Skin of body (tissue), 2 donors: ENCODE results near the gene TPT1. TPM values are rescaled to one million over a fixed set of nuclear protein-coding genes. Genes with fewer than 3 reads are reported as not detected.
A peak's percentile ranks its signal among the peaks of the same experiment; 100 is the strongest.
"Not testable (repeated sequence)": the region's sequence is repeated elsewhere in the genome, so short reads cannot be mapped to it uniquely, and the experiment has no call there.

Experiments
- DNase-seq: peaks from one replicate; lab custom pipeline; 2025; lab: John Stamatoyannopoulos, UW
- total RNA-seq: library from RNA; depleted of rRNA; stranded (reverse); fragments of >200 nt; gene quantifications from one replicate; pipeline ENCODE4 v1.2.3, GENCODE V29; 2014

TPT1 gene
- 3,284 TPM for total RNA-seq

DNA sequence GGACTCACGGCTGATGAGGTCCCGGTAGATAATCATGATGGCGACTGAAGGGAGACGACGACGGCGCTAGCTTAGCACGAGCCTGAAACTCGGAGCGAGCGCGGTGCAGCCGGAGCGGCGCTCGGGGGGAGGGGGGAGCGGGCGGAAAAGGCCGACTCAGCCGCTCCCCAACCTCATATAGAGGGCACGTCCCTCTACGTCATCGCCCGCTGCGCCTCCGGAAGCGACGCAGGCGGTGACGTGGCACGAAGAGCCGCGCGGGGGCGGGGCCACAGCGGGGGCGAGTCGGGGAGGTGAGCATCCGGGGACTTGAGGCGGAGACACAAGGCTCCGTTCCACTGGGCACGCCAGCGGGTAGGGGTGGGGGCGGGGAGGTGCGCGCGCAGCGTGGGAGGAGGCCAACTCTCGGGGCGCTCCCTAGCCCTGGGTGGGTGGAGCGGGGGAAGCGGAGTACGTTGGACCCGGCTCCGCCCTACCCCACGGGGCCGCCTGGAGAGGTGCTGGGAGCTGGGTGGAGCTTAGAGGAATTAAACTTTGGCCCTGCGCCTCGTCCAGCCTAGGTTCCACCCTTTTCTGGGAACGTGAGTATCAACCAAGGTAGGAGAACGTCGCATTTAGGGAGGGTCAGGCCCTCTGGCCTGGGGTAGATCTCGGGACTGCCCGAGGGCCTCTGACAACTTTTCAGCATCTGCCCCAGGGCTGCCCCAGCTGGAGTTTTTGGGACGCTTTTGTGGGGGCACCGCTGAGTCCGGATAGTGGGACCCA lies at the start of gene TPT1:
TPT1 (minus strand) TSS at position 150 of the 765 bp plus-strand sequence; CDS start at position 36, 114 bp downstream.
- peak; percentile 99 for DNase-seq

GRCh38 chr13:45390348-45390747 lies 49.4 kb upstream of the TPT1 start:
- not testable (repeated sequence) for DNase-seq

DNA sequence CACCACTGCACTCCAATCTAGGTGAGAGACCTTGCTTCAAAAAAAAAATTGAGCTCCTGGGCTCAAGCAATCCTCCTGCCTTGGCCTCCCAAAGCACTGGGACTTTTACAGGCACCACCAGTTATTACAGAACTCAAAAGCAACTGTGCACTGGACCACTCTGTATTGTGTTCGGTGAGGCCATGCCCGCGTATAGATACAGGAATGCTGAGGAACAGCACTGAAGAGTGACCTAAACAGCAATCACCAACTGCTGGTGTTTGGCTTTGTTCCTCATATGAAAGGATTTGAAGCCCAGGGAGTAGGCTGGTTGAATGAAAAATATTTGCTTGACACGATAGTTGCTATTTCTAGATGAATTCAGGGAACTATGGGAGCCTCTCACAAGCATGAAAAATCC lies 47.7 kb upstream of the TPT1 start:
- no peak for DNase-seq

GRCh38 chr13:45386892-45387575 lies 46.1 kb upstream of the TPT1 start:
- not testable (repeated sequence) for DNase-seq

DNA sequence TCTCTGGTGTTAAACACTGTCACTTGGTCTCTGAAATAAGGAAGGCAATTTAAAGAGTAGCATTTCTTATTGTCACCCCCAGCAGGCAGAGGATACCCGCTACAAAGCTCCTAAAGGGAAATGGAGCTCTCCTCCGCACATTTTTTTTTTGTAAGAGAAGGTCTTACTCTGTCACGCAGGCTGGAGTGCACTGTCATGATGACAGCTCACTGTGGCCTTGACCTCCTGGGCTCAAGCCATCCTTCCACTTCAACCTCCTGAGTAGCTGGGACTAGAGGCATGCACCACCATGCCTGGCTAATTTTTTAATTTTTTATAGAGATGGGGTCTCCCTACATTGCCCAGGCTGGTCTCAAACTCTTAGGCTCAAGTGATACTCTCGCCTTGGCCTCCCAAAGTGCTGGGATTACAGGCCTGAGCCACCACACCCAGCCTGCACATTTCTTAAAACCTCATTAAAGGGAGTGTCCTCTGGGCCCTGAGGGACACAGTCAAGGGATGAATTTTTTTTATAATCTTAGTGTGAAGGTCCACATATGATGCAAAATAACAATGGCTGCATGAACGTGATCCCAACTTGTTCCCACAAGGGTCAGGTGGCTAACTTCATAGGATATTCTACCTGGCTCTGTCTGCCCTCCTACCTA lies 45.0 kb upstream of the TPT1 start:
- no peak for DNase-seq

DNA sequence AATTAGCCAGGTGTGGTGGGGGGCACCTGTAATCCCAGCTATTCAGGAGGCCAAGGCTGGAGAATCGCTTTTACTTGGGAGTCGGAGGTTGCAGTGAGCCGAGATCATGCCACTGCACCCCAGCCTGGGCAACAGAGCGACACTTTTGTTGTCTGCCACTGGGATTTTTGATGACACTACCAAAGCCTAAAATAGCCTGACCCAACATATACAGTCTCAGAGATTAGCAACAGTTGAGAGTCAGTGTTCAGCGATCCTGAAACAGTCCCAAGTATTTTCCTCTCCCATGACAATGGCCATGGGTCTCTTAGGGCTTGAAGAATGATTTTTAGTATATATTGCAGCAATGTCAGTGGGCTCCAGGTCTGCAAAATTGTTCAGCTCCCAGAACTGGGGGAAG lies 44.3 kb upstream of the TPT1 start:
- DNase-seq = no peak

GRCh38 chr13:45384474-45385174 lies 43.6 kb upstream of the TPT1 start:
- no peak for DNase-seq

GRCh38 chr13:45382739-45383138 lies 41.8 kb upstream of the TPT1 start:
- not testable (repeated sequence) for DNase-seq

DNA sequence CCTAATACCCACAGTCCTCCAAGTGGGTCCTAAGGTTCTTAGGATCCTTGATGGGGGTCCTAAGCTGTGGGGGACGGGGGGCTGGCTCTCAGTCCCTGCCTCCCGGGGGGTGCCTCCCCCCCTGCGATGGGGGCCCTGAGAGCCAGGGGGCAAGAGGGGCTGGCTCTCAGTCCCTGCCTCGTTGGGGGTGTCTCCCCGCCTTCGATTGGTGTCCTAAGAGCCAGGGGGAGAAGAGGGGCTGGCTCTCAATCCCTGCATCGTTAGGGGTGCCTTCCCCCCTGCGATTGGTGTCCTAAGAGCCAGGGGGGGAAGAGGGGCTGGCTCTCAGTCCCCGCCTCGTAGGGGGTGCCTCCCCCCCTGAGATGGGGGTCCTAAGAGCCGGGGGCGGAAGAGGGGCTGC lies 40.2 kb upstream of the TPT1 start:
- DNase-seq = no peak

GRCh38 chr13:45380708-45381107 lies 39.7 kb upstream of the TPT1 start:
- DNase-seq = not testable (repeated sequence)

GRCh38 chr13:45379516-45379915 lies 38.5 kb upstream of the TPT1 start:
- DNase-seq = not testable (repeated sequence)

DNA sequence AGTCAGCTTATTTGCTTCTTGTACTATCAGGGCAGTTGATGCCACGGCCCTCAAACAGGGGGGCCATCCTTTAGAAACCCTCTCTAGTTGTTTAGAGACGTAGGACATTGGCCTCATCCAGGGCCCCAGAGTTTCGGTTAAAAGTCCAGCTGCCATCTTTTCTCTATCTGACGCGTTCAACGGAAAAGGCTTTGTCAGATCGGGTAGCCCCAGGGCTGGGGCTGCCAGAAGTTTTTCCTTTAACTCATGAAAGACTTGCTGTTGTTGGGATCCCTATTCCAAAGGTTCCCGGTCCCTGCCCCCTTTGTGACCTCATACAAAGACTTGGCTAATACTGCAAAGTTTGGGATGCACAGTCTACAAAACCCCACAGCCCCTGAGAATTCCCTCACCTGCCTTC lies 37.8 kb upstream of the TPT1 start:
- not testable (repeated sequence) for DNase-seq

- not testable (repeated sequence) for DNase-seq
These were observed 36.3 kb upstream of the TPT1 start for GRCh38 chr13:45377314-45377713.

- not testable (repeated sequence) for DNase-seq
These were observed 35.7 kb upstream of the TPT1 start for GRCh38 chr13:45376651-45377050.

DNA sequence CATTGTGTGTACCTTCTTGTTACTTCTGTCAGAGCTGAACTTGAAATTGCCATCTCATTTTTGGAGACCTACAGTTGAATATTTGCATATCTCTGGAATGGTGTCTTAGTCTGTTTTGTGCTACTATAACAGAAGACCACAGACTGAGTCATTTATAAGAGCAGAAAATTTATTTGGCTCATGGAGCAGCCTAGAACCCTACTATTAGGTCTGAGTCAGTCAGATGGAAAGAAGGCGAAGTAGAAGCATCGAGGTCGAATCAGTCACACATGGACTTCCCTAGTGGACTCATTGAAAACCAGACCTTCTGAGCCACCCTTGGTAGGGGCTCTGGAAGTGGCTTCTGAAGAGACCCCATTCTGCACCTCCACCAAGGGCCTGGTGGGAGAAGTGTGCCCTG lies 33.9 kb upstream of the TPT1 start:
- DNase-seq = no peak

- DNase-seq = no peak
These were observed 32.2 kb upstream of the TPT1 start for GRCh38 chr13:45373162-45373547.

DNA sequence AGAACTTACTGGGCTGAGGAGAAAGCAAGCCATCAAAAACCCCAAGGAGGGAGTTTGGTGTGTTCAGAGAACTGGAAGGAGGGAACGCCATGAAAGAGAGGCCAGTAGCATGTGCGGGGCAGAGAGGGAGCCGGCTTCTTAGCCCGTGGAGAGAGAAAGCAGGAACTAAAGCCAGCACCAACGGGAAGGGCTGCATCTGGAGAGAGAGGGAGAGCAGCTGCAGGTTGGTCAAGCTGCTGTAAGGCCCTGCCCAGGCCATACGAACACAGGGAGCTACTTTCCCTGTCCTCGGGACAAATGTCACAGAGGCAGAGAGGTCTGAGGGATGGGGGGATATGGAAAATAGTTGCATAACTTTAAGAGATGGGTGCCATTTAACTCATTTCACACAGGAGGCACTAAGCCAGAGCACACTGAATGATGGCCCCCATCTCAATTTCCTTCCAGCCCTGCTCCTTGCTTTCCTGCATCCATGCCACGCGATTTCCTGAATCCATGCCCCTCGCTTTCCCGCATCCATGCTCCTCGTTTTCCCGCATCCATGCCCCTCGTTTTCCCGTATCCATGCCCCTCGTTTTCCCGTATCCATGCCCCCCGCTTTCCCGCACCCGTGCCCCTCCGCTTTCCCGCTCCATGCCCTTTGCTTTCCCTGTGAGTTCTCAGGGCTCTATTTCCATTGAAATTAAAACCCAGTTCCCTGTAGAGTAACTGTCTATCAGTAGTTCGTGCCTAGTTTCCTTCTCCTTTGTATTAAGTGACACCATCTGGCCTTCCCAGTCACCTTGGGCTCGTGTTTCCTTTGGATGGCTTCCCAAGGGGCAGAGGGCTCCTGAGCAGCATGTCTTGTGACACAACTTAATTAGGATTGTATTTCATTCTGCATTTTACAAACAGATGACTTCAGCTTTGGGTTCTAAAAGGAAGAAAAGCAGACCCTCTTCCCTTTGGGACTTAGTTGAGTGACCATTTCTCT lies 31.5 kb upstream of the TPT1 start:
- no peak for DNase-seq

DNA sequence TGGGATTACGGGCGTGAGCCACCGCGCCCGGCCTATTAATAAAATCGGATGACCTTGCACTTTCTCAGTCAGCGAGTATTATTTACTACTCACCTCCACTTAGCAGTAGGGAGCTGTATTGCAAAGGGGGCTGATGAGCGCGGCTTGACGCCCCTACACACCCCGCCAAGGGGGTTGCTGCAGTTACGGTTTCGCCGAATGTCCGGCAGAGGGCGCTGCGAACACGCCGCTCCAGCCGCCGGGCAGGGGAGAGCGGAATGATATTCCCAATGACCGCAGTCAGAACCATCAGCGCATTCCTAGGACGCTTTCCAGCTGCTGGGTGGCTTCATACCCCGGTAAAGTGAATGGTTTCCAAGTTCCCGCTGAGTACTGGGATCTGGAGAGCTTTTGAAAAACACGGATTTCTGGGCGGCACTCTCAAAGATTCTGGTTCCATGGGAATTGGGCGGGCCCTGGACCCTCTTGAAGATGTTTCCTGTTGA lies 30.0 kb upstream of the TPT1 start:
- peak; percentile 26 for DNase-seq

DNA sequence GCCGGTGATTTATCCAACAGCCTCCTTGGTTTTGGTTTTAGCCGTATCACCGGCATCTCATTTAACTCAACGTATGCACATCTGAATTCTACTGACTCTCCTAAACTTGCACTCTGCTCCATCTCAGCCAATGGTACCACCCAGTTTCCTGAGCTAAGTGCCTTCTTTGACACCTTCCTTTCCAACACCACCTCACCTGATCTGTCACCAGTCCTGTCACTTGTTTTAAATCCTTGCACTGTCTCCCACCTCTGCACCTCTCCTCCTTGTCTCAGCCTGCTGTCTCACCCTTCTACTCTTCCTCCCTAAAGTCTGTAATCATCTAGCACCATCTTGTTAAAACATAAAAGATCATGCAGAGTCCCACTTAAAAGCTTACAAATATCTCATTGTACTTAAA lies 28.1 kb upstream of the TPT1 start:
- no peak for DNase-seq

DNA sequence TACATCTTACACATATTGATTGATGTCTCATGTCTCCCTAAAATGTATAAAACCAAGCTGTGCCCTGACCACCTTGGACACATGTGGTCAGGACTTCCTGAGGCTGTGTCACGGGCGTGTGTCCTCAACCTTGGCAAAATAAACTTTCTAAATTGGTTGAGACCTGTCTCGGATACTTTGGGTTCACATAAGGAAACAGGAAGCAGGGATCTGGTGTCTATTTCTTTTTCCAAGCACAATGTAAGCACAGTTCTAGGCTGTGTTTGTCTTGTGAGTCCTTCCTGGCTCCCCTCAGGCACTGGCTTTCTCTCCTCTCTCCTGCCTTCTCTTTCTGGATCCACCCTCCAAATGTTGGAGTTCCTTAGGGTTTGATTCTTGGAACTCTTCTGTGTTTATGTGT lies 27.6 kb upstream of the TPT1 start:
- DNase-seq = no peak
